ENCODE data around the gene CCDC85C.

Gene CCDC85C

GRCh38 chr14:99514552-99515300, 89.3 kb downstream of the CCDC85C start:
- no peak overlapping the region for H3K4me3 ChIP-seq (ENCODE audit: low read depth, low read length)
- TF ChIP-seq, protein P1, sequence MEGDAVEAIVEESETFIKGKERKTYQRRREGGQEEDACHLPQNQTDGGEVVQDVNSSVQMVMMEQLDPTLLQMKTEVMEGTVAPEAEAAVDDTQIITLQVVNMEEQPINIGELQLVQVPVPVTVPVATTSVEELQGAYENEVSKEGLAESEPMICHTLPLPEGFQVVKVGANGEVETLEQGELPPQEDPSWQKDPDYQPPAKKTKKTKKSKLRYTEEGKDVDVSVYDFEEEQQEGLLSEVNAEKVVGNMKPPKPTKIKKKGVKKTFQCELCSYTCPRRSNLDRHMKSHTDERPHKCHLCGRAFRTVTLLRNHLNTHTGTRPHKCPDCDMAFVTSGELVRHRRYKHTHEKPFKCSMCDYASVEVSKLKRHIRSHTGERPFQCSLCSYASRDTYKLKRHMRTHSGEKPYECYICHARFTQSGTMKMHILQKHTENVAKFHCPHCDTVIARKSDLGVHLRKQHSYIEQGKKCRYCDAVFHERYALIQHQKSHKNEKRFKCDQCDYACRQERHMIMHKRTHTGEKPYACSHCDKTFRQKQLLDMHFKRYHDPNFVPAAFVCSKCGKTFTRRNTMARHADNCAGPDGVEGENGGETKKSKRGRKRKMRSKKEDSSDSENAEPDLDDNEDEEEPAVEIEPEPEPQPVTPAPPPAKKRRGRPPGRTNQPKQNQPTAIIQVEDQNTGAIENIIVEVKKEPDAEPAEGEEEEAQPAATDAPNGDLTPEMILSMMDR (IDR thresholded peaks at IDR 0.05; ENCODE audit: low read depth, low read length) = no peak

- H3K4me3 ChIP-seq (ENCODE audit: low read depth, low read length) = no peak overlapping the region
- TF ChIP-seq, protein P1 (IDR thresholded peaks at IDR 0.05; ENCODE audit: low read depth, low read length) = no peak
These were observed 90.0 kb downstream of the CCDC85C start for GRCh38 chr14:99513946-99514551.

GRCh38 chr14:99513183-99513694, 90.8 kb downstream of the CCDC85C start:
- H3K4me3 ChIP-seq (ENCODE audit: low read depth, low read length) = no peak overlapping the region
- TF ChIP-seq, protein P1 (IDR thresholded peaks at IDR 0.05; ENCODE audit: low read depth, low read length) = no peak

GRCh38 chr14:99512571-99513182, 91.3 kb downstream of the CCDC85C start:
- TF ChIP-seq, protein P1 (IDR thresholded peaks at IDR 0.05; ENCODE audit: low read depth, low read length) = no peak

GRCh38 chr14:99512110-99512449, 91.9 kb downstream of the CCDC85C start:
- TF ChIP-seq, protein P1 (IDR thresholded peaks at IDR 0.05; ENCODE audit: low read depth, low read length) = no peak
- H3K4me3 ChIP-seq (ENCODE audit: low read depth, low read length) = no peak overlapping the region

More at GRCh38 chr14:99512571-99513182, 91.3 kb downstream of the CCDC85C start:
- no peak overlapping the region for H3K4me3 ChIP-seq (ENCODE audit: low read depth, low read length)

GRCh38 chr14:99511421-99512109, 92.4 kb downstream of the CCDC85C start:
- TF ChIP-seq, protein P1 (IDR thresholded peaks at IDR 0.05; ENCODE audit: low read depth, low read length) = no peak

More at GRCh38 chr14:99511421-99512109, 92.4 kb downstream of the CCDC85C start:
- H3K4me3 ChIP-seq (ENCODE audit: low read depth, low read length) = no peak overlapping the region
